ENCODE measurements around the gene LHX3.

LHX3 gene

DNA sequence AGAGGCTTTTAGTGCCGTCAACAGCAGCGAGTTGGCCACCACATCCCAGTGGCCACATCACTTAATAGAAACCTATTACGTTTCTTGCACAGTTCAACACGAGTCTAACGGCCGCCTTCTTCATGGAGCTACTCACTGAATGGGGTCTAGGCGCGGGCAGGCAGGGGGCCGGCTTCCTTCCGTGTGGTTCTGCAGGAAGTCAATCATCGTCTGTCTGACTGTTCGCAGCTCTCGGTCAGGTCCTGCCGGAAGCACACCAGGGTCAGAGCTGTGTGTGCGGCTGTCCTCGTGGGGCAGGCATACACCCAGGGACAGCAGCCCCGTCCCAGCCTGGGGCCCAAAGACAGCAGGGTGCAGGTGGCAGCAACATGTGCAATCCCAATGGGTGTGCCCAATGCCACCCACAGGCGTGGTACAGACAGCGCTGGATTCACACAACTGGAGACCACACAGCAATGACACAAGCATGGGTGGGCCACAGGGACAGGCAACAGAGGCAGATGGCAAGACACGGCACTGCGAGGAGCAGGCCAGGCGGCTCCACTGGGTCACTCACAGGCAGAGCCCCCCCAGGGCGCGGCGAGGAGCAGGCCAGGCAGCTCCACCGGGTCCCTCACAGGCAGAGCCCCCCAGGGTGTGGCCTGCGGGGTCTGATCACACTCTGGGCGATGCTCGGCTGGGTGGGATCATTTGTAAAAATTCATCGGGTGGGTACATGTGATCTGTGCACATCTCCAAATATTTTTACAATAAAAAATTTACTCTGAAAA lies 19.1 kb upstream of the LHX3 start:
- TF ChIP-seq, protein P1, sequence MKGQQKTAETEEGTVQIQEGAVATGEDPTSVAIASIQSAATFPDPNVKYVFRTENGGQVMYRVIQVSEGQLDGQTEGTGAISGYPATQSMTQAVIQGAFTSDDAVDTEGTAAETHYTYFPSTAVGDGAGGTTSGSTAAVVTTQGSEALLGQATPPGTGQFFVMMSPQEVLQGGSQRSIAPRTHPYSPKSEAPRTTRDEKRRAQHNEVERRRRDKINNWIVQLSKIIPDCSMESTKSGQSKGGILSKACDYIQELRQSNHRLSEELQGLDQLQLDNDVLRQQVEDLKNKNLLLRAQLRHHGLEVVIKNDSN (IDR thresholded peaks at IDR 0.05): no peak
- TF ChIP-seq RAD21 (IDR thresholded peaks at IDR 0.05; ENCODE audit: low read depth): no peak
- no peak for TF ChIP-seq EGR1 (IDR thresholded peaks at IDR 0.05)
- no peak for TF ChIP-seq TAF1 (IDR thresholded peaks at IDR 0.05; ENCODE audit: low read depth)
- TF ChIP-seq FOXM1 (IDR thresholded peaks at IDR 0.05; ENCODE audit: borderline replicate concordance, low read depth): no peak
- TF ChIP-seq, protein P2, sequence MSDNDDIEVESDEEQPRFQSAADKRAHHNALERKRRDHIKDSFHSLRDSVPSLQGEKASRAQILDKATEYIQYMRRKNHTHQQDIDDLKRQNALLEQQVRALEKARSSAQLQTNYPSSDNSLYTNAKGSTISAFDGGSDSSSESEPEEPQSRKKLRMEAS (IDR thresholded peaks at IDR 0.05): no peak
- TF ChIP-seq CREB1 (IDR thresholded peaks at IDR 0.05; ENCODE audit: low read depth): no peak
- no peak for TF ChIP-seq EP300 (IDR thresholded peaks at IDR 0.05; ENCODE audit: borderline replicate concordance)
- no peak for TF ChIP-seq TEAD4 (IDR thresholded peaks at IDR 0.05)
- TF ChIP-seq TCF12 (IDR thresholded peaks at IDR 0.05; ENCODE audit: low read depth): no peak
- no peak for TF ChIP-seq NFIC (IDR thresholded peaks at IDR 0.05)
- TF ChIP-seq, protein P3, sequence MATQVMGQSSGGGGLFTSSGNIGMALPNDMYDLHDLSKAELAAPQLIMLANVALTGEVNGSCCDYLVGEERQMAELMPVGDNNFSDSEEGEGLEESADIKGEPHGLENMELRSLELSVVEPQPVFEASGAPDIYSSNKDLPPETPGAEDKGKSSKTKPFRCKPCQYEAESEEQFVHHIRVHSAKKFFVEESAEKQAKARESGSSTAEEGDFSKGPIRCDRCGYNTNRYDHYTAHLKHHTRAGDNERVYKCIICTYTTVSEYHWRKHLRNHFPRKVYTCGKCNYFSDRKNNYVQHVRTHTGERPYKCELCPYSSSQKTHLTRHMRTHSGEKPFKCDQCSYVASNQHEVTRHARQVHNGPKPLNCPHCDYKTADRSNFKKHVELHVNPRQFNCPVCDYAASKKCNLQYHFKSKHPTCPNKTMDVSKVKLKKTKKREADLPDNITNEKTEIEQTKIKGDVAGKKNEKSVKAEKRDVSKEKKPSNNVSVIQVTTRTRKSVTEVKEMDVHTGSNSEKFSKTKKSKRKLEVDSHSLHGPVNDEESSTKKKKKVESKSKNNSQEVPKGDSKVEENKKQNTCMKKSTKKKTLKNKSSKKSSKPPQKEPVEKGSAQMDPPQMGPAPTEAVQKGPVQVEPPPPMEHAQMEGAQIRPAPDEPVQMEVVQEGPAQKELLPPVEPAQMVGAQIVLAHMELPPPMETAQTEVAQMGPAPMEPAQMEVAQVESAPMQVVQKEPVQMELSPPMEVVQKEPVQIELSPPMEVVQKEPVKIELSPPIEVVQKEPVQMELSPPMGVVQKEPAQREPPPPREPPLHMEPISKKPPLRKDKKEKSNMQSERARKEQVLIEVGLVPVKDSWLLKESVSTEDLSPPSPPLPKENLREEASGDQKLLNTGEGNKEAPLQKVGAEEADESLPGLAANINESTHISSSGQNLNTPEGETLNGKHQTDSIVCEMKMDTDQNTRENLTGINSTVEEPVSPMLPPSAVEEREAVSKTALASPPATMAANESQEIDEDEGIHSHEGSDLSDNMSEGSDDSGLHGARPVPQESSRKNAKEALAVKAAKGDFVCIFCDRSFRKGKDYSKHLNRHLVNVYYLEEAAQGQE (IDR thresholded peaks at IDR 0.05; ENCODE audit: low read depth): no peak
- no peak for TF ChIP-seq YY1 (IDR thresholded peaks at IDR 0.05; ENCODE audit: low read depth)
- no peak for TF ChIP-seq ZBTB7A (IDR thresholded peaks at IDR 0.05; ENCODE audit: low read depth)
- no peak for TF ChIP-seq CEBPB (IDR thresholded peaks at IDR 0.05)

DNA sequence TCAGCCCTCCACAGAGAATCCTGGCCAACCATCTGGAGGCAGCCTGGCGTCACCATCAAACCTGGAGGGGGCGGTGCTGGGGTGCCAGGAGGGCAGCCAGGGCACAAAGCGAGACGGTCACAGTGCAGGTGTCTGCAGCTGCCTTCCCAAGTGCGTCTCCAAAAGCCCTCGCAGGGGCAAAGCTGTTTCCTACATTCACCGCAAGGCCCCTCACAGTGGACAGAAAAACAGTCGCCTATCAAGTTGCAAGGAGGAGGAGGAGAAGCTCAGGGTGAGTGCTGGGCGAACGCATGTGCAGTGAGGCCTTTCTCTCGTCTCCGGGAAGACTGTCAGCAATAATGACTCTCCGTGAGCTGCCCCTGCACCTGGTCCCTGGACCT lies 18.0 kb upstream of the LHX3 start:
- TF ChIP-seq, protein P3 (IDR thresholded peaks at IDR 0.05; ENCODE audit: low read depth): no peak
- TF ChIP-seq, protein P1 (IDR thresholded peaks at IDR 0.05): no peak
- TF ChIP-seq TAF1 (IDR thresholded peaks at IDR 0.05; ENCODE audit: low read depth) (no peak), YY1 (IDR thresholded peaks at IDR 0.05; ENCODE audit: low read depth) (no peak), CREB1 (IDR thresholded peaks at IDR 0.05; ENCODE audit: low read depth) (no peak), FOXM1 (IDR thresholded peaks at IDR 0.05; ENCODE audit: borderline replicate concordance, low read depth) (no peak), NFIC (IDR thresholded peaks at IDR 0.05) (no peak), ZBTB7A (IDR thresholded peaks at IDR 0.05; ENCODE audit: low read depth) (no peak), TEAD4 (IDR thresholded peaks at IDR 0.05) (no peak), EGR1 (IDR thresholded peaks at IDR 0.05) (no peak), EP300 (IDR thresholded peaks at IDR 0.05; ENCODE audit: borderline replicate concordance) (no peak), TCF12 (IDR thresholded peaks at IDR 0.05; ENCODE audit: low read depth) (no peak), CEBPB (IDR thresholded peaks at IDR 0.05) (no peak), RAD21 (IDR thresholded peaks at IDR 0.05; ENCODE audit: low read depth) (no peak)
- TF ChIP-seq, protein P2 (IDR thresholded peaks at IDR 0.05): no peak

DNA sequence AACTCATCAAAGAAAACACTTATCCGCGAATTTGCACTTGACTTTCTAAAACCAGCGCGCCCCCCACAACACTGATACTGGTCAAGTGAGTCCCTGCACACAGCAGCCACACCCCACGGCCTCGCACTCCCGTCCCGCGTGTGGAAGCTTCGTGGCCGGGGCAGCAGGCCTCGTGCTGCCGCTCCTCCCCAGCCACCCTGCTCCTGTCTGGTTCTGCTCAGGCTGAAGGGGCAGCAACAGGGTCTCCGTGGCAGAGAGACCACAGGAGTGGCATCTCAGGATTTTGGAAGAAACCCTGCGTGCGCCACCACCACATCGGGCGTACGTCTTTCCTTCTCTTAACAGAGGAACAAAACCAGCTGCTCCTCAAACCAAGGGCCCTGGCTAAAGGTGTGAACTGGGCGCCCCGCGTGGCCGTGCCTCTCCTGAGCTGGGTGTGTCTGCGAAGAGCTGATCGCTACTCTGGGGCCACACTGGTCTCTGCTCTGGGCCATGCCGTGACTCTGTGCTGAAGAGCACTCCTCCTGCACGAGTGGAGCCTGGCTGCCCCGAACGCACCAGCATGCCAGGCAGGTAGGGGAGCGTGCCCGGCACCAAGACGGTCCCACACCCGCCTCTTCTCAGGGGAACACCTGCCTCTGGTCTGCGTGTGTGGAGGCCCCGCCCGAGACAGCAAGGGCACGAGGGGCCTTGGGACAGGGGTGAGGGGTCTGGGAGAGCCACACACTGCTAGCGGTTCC lies 17.4 kb upstream of the LHX3 start:
- TF ChIP-seq, protein P2 (IDR thresholded peaks at IDR 0.05): no peak
- no peak for TF ChIP-seq CEBPB (IDR thresholded peaks at IDR 0.05)

DNA sequence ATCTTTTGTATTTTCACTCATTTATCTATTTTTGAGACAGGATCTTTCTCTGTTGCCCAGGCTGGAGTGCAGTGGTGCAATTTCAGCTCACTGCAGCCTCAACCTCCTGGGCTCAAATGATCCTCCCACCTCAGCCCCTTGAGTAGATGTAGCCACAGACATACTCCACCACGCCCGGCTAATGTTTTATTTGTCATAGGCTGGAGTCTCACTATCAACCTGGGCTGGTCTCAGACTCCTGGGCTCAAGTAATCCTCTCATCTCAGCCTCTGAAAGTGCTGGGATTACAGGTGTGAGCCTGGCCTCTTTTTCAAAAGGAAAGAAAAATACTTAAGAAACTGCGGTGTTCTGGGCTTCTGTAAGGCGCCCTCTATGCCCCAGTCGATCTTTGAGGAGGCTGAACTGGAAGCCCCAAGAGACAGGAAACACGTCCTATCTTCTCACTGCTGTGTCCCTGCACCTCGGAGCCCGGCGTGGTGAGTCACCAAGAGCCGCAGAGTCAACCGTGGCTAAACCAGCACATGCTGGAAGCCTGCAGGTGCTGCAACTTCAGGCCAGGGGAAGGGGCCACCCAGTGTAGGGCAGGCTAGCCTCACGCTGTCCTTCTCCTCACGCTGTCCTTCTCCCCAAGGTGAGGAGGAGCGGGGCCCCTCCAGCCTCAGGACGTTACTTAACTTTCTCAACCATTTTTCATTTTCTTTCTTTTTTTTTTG lies 15.2 kb upstream of the LHX3 start:
- TF ChIP-seq YY1 (IDR thresholded peaks at IDR 0.05; ENCODE audit: low read depth) (no peak), CREB1 (IDR thresholded peaks at IDR 0.05; ENCODE audit: low read depth) (no peak)

DNA sequence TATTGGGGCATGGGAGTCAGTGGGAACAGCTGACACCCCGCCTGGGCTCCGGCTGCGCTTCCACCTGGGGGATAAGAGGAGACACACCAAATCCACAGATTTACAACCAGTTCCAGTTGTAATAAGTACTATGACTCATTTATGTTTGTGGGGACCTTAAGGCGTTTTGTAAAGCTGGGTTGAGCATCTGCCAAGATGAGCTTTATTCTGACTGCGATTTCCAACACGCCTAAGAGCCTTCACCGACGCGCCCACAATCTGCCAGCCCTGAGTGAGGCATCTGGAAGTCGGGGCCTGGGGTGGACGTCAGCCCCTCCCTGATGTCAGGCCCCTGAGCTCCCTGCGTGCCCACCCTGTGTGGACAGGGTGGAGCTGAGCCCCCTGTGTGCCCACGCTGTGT lies 14.3 kb upstream of the LHX3 start:
- no peak for TF ChIP-seq EGR1 (IDR thresholded peaks at IDR 0.05)
- TF ChIP-seq FOXM1 (IDR thresholded peaks at IDR 0.05; ENCODE audit: borderline replicate concordance, low read depth): no peak
- TF ChIP-seq EP300 (IDR thresholded peaks at IDR 0.05; ENCODE audit: borderline replicate concordance): no peak
- no peak for TF ChIP-seq YY1 (IDR thresholded peaks at IDR 0.05; ENCODE audit: low read depth)

Measured in Ishikawa (cell line).